ENCODE measurements around the gene TTC29. TPM values are rescaled to one million over a fixed set of nuclear protein-coding genes. Genes with fewer than 3 reads are reported as not detected.

Gene TTC29
- total RNA-seq, 1 donor from 2014 or later, result not detected

DNA sequence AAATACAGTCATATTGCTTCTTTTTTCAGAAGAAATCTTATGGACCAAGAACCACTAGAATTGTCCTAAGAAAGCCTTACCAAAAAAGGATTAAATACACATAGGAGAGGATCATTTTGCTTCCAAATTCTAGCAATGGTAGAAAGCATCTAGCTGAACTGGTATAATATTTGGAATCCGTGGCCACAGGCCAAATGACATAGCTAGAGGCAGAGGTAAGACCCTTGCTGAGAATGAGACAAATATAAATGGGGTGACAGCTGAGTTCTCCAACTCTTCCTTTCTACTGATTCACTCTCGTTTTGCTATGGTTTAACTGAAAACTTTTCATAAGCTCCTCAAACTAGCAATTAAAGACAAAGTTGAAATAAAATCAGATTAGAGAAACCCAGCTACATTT, 150.0 kb downstream of the TTC29 start:
- no peak overlapping the region for H3K4me2 ChIP-seq (ENCODE audit: low read length)
- no peaks in the 10 kb centered on the region for H3K36me3 ChIP-seq (ENCODE audit: insufficient read depth, low read length)
- H3K4me1 Mint-ChIP-seq (ENCODE audit: low read depth, unreplicated experiment), result no peaks in the 10 kb centered on the region
- no peaks in the 10 kb centered on the region for H3K27me3 ChIP-seq (ENCODE audit: insufficient read depth, low read length)
- H2AFZ ChIP-seq (ENCODE audit: low read depth, low read length), result no peak overlapping the region
- H4K20me1 ChIP-seq (ENCODE audit: insufficient read depth, low read length), result no peaks in the 10 kb centered on the region
- H3K9me3 Mint-ChIP-seq (ENCODE audit: unreplicated experiment), result no peaks in the 10 kb centered on the region
- no peaks in the 10 kb centered on the region for H3K9me3 ChIP-seq (ENCODE audit: insufficient read depth, low read depth, low read length)
- H3K4me3 Mint-ChIP-seq (ENCODE audit: unreplicated experiment), result no peak overlapping the region
- H3K27me3 Mint-ChIP-seq (ENCODE audit: low read depth, unreplicated experiment), result no peaks in the 10 kb centered on the region
- no peaks in the 10 kb centered on the region for H3K4me1 ChIP-seq (ENCODE audit: insufficient read depth, low read length)
- H3K4me3 ChIP-seq (ENCODE audit: insufficient read depth, low read depth, low read length), result no peak overlapping the region
- H3K79me2 ChIP-seq (ENCODE audit: insufficient read depth, low read length), result no peaks in the 10 kb centered on the region
- H3K36me3 Mint-ChIP-seq (ENCODE audit: low read depth, unreplicated experiment), result no peaks in the 10 kb centered on the region
- no peak overlapping the region for H3K9ac ChIP-seq (ENCODE audit: low read length)
- FAIRE-seq, result no peak
- H3K27ac ChIP-seq (ENCODE audit: low read depth, low read length), result no peak overlapping the region
- no peak overlapping the region for H3K27ac Mint-ChIP-seq (ENCODE audit: unreplicated experiment)
- no peak for DNase-seq (ENCODE audit: low read depth)
- TF ChIP-seq, protein P1, sequence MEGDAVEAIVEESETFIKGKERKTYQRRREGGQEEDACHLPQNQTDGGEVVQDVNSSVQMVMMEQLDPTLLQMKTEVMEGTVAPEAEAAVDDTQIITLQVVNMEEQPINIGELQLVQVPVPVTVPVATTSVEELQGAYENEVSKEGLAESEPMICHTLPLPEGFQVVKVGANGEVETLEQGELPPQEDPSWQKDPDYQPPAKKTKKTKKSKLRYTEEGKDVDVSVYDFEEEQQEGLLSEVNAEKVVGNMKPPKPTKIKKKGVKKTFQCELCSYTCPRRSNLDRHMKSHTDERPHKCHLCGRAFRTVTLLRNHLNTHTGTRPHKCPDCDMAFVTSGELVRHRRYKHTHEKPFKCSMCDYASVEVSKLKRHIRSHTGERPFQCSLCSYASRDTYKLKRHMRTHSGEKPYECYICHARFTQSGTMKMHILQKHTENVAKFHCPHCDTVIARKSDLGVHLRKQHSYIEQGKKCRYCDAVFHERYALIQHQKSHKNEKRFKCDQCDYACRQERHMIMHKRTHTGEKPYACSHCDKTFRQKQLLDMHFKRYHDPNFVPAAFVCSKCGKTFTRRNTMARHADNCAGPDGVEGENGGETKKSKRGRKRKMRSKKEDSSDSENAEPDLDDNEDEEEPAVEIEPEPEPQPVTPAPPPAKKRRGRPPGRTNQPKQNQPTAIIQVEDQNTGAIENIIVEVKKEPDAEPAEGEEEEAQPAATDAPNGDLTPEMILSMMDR (IDR thresholded peaks at IDR 0.05; ENCODE audit: insufficient read depth, low read depth, low read length), result no peak
- TF ChIP-seq EZH2 (IDR thresholded peaks at IDR 0.05; ENCODE audit: insufficient read depth, low read length), result no peak

GRCh38 chr4:146793727-146794126, 151.9 kb downstream of the TTC29 start:
- no peaks in the 10 kb centered on the region for H3K4me1 Mint-ChIP-seq (ENCODE audit: low read depth, unreplicated experiment)
- H3K27ac ChIP-seq (ENCODE audit: low read depth, low read length), result no peak overlapping the region
- FAIRE-seq (no peak), DNase-seq (ENCODE audit: low read depth) (no peak)
- no peaks in the 10 kb centered on the region for H3K36me3 ChIP-seq (ENCODE audit: insufficient read depth, low read length)
- TF ChIP-seq, protein P1 (IDR thresholded peaks at IDR 0.05; ENCODE audit: insufficient read depth, low read depth, low read length), result no peak
- TF ChIP-seq EZH2 (IDR thresholded peaks at IDR 0.05; ENCODE audit: insufficient read depth, low read length), result no peak
- no peaks in the 10 kb centered on the region for H3K9me3 Mint-ChIP-seq (ENCODE audit: unreplicated experiment)
- no peak overlapping the region for H2AFZ ChIP-seq (ENCODE audit: low read depth, low read length)
- H3K4me2 ChIP-seq (ENCODE audit: low read length), result no peak overlapping the region
- H3K27me3 ChIP-seq (ENCODE audit: insufficient read depth, low read length), result no peaks in the 10 kb centered on the region
- H3K4me1 ChIP-seq (ENCODE audit: insufficient read depth, low read length), result no peaks in the 10 kb centered on the region
- no peaks in the 10 kb centered on the region for H3K79me2 ChIP-seq (ENCODE audit: insufficient read depth, low read length)
- H3K4me3 Mint-ChIP-seq (ENCODE audit: unreplicated experiment), result no peak overlapping the region
- no peak overlapping the region for H3K27ac Mint-ChIP-seq (ENCODE audit: unreplicated experiment)
- H3K36me3 Mint-ChIP-seq (ENCODE audit: low read depth, unreplicated experiment), result no peaks in the 10 kb centered on the region
- no peaks in the 10 kb centered on the region for H3K9me3 ChIP-seq (ENCODE audit: insufficient read depth, low read depth, low read length)
- no peaks in the 10 kb centered on the region for H3K27me3 Mint-ChIP-seq (ENCODE audit: low read depth, unreplicated experiment)
- no peak overlapping the region for H3K4me3 ChIP-seq (ENCODE audit: insufficient read depth, low read depth, low read length)
- no peaks in the 10 kb centered on the region for H4K20me1 ChIP-seq (ENCODE audit: insufficient read depth, low read length)
- no peak overlapping the region for H3K9ac ChIP-seq (ENCODE audit: low read length)

GRCh38 chr4:146791439-146791838, 154.2 kb downstream of the TTC29 start:
- DNase-seq (ENCODE audit: low read depth) (no peak), FAIRE-seq (no peak)
- H3K4me1 Mint-ChIP-seq (ENCODE audit: low read depth, unreplicated experiment), result no peaks in the 10 kb centered on the region
- Histone ChIP-seq H3K4me3 (ENCODE audit: insufficient read depth, low read depth, low read length) (no peak overlapping the region), H3K4me2 (ENCODE audit: low read length) (no peak overlapping the region), H3K27ac (ENCODE audit: low read depth, low read length) (no peak overlapping the region), H3K9ac (ENCODE audit: low read length) (no peak overlapping the region), H3K4me1 (ENCODE audit: insufficient read depth, low read length) (no peaks in the 10 kb centered on the region), H3K36me3 (ENCODE audit: insufficient read depth, low read length) (no peaks in the 10 kb centered on the region), H3K9me3 (ENCODE audit: insufficient read depth, low read depth, low read length) (no peaks in the 10 kb centered on the region), H3K27me3 (ENCODE audit: insufficient read depth, low read length) (no peaks in the 10 kb centered on the region), H2AFZ (ENCODE audit: low read depth, low read length) (no peak overlapping the region), H3K79me2 (ENCODE audit: insufficient read depth, low read length) (no peaks in the 10 kb centered on the region), H4K20me1 (ENCODE audit: insufficient read depth, low read length) (no peaks in the 10 kb centered on the region)
- no peaks in the 10 kb centered on the region for H3K36me3 Mint-ChIP-seq (ENCODE audit: low read depth, unreplicated experiment)
- no peak overlapping the region for H3K4me3 Mint-ChIP-seq (ENCODE audit: unreplicated experiment)
- no peaks in the 10 kb centered on the region for H3K27me3 Mint-ChIP-seq (ENCODE audit: low read depth, unreplicated experiment)
- no peak for TF ChIP-seq EZH2 (IDR thresholded peaks at IDR 0.05; ENCODE audit: insufficient read depth, low read length)
- TF ChIP-seq, protein P1 (IDR thresholded peaks at IDR 0.05; ENCODE audit: insufficient read depth, low read depth, low read length), result no peak
- H3K9me3 Mint-ChIP-seq (ENCODE audit: unreplicated experiment), result no peaks in the 10 kb centered on the region
- H3K27ac Mint-ChIP-seq (ENCODE audit: unreplicated experiment), result no peak overlapping the region
